Activated CD8-positive, alpha-beta memory T cell treated with anti-CD3 and anti-CD28 coated beads, Interleukin-2, amount 50 U/mL, for 4 hours (primary cell): ENCODE results near the gene PRXL2B.
"Not testable (repeated sequence)": the region's sequence is repeated elsewhere in the genome, so short reads cannot be mapped to it uniquely, and the experiment has no call there.

ENCODE experiments used
- DNase-seq: peaks from one replicate; pipeline ENCODE4 v3.0.0-alpha.2; 2020

The PRXL2B gene

DNA sequence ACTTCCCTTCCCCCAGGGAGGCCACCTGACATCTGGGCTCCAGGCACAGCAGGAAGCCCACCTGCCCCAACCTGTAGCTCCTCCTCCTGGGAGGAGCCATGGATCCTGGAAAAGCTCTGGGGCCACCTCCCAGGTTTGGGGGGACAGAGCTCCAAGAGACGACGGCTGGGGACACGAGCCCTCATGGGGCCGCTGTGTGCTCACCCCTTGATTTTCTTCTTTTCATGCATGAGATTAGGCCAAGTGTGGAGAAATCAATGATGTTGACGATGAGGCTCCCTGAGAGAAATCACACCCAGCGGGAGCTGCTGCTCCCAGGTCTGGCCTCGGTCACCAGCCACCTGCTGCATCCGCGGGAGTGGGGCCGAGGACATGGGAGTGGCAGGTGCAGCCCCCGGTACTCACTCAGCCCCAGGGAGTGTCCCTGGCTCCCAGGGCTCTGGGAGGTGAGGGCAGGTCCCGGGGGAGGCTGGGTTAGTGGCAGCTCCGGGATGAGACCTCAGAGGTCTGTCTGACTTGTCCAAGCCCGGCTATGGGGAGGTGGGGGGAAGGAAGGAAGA is 21.7 kb upstream of the PRXL2B start:
- DNase-seq = no peak

- DNase-seq = no peak
These were observed 20.2 kb upstream of the PRXL2B start for GRCh38 chr1:2566101-2567045.

GRCh38 chr1:2567083-2567679 is 19.4 kb upstream of the PRXL2B start:
- DNase-seq = no peak

GRCh38 chr1:2568187-2568816 is 18.3 kb upstream of the PRXL2B start:
- not testable (repeated sequence) for DNase-seq

DNA sequence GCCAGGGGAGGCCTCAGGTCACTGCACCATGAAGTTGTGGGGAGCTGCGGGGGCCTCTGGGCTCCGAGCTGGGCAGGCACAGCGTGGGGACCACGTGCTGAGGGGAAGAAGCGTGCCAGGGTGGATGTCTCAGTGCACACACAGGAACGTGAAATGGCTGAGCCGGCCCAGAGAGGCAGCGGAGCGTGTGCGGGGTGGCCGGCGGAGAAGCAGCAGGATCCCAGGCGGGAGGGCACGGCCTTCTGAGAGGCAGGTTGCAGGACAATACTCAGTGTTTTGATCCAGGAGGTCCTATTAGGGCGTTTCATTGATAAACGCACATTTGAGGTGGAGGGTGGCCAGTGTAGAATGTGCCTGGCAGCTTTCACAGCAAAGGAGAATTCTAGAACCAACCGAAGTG is 17.5 kb upstream of the PRXL2B start:
- DNase-seq = no peak

- DNase-seq = not testable (repeated sequence)
These were observed 16.9 kb upstream of the PRXL2B start for GRCh38 chr1:2569703-2570102.

DNA sequence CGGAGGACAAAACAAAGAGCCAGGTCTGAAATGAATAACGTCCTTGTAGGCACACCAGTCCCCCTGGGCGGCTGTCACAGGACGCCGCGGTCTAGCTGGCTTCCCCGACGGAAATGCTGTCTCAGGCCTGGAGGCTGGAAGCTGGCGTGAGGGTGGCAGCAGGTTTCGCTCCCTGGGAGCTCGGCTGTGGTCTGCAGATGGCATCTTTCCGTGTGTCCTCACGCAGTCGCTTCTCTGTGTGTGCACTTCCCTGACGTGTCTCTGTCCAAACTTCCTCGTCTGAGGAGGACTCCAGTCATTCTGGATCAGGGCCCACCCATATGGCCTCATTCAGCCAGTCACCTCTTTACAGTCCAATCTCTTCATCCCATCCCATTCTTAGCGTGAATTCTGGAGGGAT is 16.2 kb upstream of the PRXL2B start:
- DNase-seq = no peak

DNA sequence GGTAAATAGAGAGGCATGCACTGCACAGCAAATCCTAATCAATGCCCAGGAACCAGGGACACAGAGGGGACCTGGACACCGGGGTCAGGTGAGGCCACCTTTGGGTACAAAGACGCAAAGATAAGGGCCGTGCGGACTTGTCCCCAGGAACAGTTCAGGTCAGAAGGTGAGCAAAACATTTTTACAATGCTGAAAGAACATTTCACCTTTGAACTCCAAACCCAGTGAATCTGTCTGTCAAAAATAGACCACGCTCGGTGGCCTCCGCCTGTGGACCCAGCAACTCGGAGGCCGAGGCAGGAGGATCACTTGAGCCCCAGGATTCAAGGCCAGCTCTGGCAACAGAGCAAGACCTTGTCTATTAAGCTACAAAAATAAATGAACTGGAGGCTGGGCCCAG is 15.2 kb upstream of the PRXL2B start:
- no peak for DNase-seq

DNA sequence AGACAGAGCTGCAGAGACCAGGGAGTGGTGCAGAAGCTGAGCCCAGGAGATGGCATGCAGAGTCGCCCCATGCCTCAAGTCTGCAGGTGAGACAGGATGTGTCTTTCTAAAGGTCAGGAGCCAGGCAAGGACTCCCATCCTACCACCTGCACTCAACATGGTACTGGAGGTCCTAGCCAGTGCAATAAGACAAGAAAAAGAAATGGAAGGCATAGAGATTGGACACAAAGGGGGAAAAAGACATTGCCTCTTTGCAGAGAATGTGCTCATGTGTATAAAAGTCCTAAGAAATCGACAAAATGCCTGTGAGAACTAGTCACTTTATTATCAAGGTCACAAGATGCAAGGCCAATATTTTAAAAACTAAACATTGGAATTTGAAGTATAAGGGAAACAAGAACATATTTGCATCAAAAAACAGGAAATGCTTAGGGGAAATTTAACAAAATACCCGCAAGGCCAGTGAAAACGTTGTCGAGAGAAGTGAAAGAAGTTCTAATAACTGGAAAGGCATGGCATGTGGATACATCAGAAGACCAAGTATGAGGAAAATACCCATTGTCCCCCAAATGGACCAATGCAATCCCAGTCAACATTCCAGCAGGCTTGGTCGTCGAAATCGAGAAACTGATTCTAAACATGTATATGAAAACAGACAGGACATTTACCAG is 13.2 kb upstream of the PRXL2B start:
- DNase-seq = no peak

- no peak for DNase-seq
These were observed 12.2 kb upstream of the PRXL2B start for GRCh38 chr1:2574350-2574749.

DNA sequence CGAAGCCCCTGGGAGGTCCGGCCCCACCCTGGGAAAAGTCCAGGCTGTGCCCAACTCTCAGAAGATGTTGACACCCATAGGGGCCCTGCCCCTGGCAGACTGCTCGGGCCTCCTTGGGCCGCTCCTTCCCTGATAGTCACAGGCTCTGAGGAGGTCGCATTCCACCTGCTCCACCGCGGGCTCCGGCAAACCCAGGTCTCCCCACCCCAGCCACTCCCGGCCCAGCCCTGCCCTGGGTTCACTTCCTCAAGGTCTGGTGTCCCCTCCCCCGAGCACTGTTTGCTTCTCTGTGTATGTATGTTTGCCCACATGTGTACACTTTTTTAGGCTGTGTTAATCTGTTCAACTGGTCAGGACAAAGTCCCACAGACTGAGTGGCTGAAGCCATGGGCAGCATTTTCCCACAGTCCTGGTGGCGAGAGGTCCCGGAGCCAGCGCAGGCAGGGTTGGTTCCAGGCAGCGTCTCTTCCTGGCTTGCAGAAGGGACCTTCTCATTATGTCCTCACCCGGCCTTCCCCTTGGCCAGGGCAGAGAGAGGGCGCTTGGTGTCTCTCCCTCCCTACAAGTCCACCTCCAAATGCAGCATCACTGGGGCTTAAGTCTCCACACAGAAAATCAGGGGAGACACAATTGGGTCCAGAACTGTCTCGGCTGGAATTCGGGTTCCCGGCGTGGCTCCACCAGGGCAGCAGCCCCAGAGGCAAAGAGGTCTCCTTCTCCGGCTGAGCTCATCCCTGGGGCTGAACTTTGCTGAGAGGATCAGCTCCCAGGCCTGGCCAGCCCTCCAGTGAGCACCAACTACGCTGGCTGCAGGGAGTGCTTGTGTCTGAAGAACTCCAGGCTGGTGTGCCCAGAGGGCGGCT is 10.5 kb upstream of the PRXL2B start:
- no peak for DNase-seq

DNA sequence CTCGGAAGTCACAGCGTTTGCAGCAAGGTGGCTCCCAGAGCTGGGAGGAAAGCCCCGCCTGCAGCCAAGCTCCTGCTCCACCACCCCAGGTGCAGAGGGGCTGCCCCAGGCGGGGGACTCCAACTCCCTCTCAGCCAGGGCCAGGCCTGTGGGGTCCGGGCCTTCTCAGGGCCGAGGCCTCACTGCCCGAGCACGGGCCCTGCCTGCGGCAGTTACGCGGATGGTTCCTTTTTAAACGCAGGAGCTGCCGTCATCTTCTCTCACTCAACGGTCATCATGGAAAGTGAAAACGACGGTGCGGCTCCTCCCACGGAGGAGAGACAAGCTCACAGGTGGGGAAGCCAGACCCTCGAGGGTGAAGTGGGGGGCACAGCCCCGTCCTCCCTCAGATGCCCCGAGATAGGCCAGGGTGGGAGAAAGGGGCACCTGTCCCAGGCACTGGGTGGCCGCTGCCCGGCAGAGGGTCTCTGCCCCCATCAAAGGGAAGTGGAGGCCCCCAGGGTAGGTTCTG is 9.0 kb upstream of the PRXL2B start:
- DNase-seq = peak; percentile 45

GRCh38 chr1:2578758-2579118 is 7.8 kb upstream of the PRXL2B start:
- no peak for DNase-seq

DNA sequence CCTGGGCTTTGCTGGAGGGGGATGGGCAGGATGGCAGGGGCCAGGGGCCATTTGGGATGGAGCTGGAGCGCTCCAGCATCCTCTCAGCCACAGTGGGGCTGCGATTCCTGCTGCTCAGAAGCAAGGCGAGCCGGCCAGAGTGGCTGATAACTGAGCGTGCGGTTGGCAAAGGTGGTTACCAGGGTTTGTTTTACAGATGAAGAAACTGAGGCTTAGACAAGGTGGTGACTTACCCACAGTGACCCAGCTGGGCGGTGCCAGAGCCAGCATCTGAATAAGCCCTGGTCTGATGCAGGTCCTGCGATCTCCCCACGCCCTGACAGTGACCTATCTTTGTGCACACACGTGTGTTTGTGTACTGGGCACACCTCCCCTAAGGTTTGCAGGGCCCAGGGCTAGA is 5.9 kb upstream of the PRXL2B start:
- no peak for DNase-seq

DNA sequence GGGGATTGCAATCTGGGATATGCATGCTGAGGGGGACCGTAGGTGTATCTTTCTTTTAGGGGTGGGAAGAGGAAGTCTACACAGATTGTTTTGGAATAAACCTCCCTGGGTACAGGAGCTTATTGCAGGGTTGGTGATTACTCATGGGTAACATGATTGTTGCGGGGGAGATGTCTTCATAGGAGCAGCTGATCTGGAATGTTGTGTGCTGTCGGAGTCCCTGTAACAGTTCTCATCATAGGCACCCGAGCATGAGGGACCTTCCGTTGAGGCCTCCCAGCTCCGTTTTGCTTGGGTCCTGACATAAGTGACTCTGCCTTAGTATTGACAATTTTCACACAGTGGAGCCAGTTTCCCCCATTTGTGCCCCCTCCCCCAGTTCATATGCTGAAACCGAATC is 4.2 kb upstream of the PRXL2B start:
- DNase-seq = no peak

DNA sequence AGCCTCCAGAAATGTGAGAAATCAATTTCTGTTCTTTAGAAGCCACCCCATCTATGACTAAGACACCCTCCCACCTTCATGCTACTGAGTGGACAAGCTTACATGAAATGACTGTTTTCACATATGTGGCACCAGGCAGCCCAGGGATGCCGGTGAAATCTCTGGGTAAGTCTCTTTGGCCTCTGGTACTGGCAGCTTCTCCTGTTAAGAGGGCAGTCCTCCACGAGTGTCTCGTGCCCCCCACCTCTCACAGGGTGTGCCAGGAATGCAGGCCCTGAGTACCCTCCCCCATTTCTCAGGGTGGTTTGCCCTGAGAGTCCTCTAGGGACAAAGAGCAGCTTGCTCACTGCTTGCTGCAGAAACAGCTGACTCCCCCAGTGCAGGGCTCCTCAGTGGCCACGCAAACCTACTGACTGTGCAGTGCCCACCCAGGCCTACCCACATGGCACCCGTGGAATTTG is 3.2 kb upstream of the PRXL2B start:
- no peak for DNase-seq

- DNase-seq = no peak
These were observed 2.7 kb upstream of the PRXL2B start for GRCh38 chr1:2583871-2584351.

DNA sequence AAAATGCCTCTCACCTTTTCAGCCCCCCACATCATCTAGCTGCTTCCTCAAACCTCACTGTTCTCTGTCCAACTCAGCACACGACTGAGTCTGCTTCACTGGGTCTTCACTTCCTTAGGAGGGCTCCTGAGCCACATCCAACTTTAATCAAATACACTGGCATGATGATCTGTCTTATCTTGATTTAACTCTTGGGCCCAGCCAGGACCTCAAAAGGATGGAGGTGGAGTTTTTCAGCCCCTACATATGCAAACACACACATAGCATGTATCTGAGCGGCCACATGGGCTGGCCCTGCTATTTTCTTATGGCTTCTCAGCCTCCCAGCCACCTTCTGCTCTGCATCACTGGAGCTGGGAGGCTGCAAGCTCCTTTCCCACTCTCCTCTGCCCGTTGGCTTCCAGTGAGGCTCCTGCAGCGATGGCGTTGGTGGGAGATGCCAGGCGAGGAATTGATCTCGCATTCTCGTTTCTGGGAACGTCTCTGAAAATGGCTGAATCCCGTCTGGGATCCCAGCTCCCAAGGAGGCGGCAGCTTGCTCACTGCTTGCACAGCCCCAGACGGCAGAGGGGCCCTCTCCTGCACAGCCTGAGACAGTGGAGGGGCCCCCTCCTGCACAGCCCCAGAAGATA is 1.8 kb upstream of the PRXL2B start:
- DNase-seq = no peak

DNA sequence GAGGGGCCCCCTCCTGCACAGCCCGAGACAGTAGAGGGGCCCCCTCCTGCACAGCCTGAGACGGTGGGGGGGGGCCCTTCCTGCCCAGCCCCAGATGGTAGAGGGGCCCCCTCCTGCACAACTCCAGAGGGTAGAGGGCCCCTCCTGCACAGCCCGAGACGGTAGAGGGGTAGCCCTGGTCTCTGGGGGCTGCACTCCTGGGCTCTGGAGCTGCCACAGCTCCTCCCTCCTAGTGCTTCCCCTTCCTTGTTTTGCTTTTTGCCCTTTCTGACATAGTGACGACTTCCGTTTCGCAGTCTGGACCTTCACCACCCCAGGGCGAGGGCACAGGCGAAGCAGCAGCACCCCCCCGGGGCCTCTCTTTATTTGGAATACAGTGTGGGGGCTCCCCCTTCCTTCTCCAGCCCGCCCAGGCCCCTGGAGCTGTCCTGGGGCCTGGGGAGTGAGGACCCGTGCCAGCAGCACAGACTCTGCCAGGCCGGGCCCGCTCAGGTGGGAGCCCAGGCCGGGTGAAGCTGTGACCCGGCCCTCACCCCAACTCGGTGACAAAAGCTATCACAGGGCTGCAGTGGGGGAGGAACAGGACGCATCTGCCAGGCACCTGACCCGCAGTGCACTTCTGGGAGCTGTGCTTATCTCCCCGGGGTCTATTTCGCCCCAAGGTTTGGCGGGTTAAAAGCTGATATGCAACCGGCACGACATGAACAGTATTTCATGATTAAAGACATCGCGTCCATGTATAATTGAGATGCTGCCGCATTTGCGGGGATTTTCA is 1.1 kb upstream of the PRXL2B start:
- peak; percentile 65 for DNase-seq
